CD4-positive, alpha-beta T cell treated with Interleukin-6 for 4 hours (primary cell): Measurements from ENCODE around the gene FBXW12.
A peak's percentile ranks its signal among the peaks of the same experiment; 100 is the strongest.

Experiments used
- DNase-seq: peaks from one replicate; pipeline ENCODE4 v3.0.0-alpha.2; 2020; ENCODE audit warnings: mixed read lengths

Gene FBXW12

GRCh38 chr3:48437812-48438211, 65.8 kb downstream of the FBXW12 start:
- no peak for DNase-seq

GRCh38 chr3:48439820-48440589, 68.0 kb downstream of the FBXW12 start, which contains the start of the genes CCDC51 and TMA7:
Gene CCDC51, minus strand, starts transcription at chr3:48440119. Its CDS starts 4,991 bp downstream, at chr3:48435128.
Gene TMA7, plus strand, starts transcription at chr3:48440257. Its CDS starts 40 bp downstream, at chr3:48440297.
- peak; percentile 99 for DNase-seq

- DNase-seq = peak; percentile 18
Observed at GRCh38 chr3:48440590-48440958, 68.6 kb downstream of the FBXW12 start.

GRCh38 chr3:48441940-48442339, 69.9 kb downstream of the FBXW12 start:
- DNase-seq = no peak
